Measurements from ENCODE around the gene IRAK2. TPM values are rescaled to one million over a fixed set of nuclear protein-coding genes. Genes with fewer than 3 reads are reported as not detected.

The IRAK2 gene
- total and polyA plus RNA-seq, 4 donors, result 2.9 to 33.1 (median 10.0) TPM

- no peak for ATAC-seq (ENCODE audit: insufficient read depth, low FRiP score)
- H3K4me3 ChIP-seq, result no peak overlapping the region
- TF ChIP-seq CTCF (IDR thresholded peaks at IDR 0.05; ENCODE audit: control extremely low read depth, extremely low read depth), result no peak
- H3K9ac ChIP-seq (ENCODE audit: insufficient read depth in 1 of 2, low read length in 2 of 2), result no peak overlapping the region
- H3K36me3 ChIP-seq (ENCODE audit: control insufficient read depth in 4 of 4, insufficient read depth in 4 of 4, low read length in 4 of 4), result peaks cover 0 to 19% (median 12%) of the 10 kb centered on the region in 4 donors
- no peak overlapping the region for H3K27ac ChIP-seq (ENCODE audit: low read depth in 1 of 2, low read length in 1 of 2)
- WGBS, 2 donors, result 93% methylated on average over 12 of the region's 12 CpGs
- no peaks in the 10 kb centered on the region for H3K9me3 ChIP-seq (ENCODE audit: control insufficient read depth in 4 of 4, insufficient read depth in 3 of 4, low read length in 3 of 4)
- no peaks in the 10 kb centered on the region for H3K27me3 ChIP-seq (ENCODE audit: control insufficient read depth in 3 of 3, insufficient read depth in 3 of 3, low read length in 2 of 3)
- H3K4me1 ChIP-seq (ENCODE audit: control insufficient read depth in 5 of 5, insufficient read depth in 5 of 5, low read length in 5 of 5), result peaks cover 0 to 7% (median 0%) of the 10 kb centered on the region in 5 donors
- no peak for DNase-seq
Measured at GRCh38 chr3:10287936-10288574, 123.3 kb downstream of the IRAK2 start.

- ATAC-seq (ENCODE audit: insufficient read depth, low FRiP score) (no peak), DNase-seq (no peak)
- Histone ChIP-seq H3K4me3 (no peak overlapping the region), H3K9me3 (ENCODE audit: control insufficient read depth in 4 of 4, insufficient read depth in 3 of 4, low read length in 3 of 4) (no peaks in the 10 kb centered on the region), H3K27me3 (ENCODE audit: control insufficient read depth in 3 of 3, insufficient read depth in 3 of 3, low read length in 2 of 3) (no peaks in the 10 kb centered on the region), H3K9ac (ENCODE audit: insufficient read depth in 1 of 2, low read length in 2 of 2) (no peak overlapping the region), H3K4me1 (ENCODE audit: control insufficient read depth in 5 of 5, insufficient read depth in 5 of 5, low read length in 5 of 5) (peaks cover 0 to 7% (median 0%) of the 10 kb centered on the region in 5 donors), H3K27ac (ENCODE audit: low read depth in 1 of 2, low read length in 1 of 2) (no peak overlapping the region), H3K36me3 (ENCODE audit: control insufficient read depth in 4 of 4, insufficient read depth in 4 of 4, low read length in 4 of 4) (peaks cover 0 to 18% (median 11%) of the 10 kb centered on the region in 4 donors)
- 96 to 97% methylated on average over 11 of the region's 11 CpGs for WGBS, 2 donors
- TF ChIP-seq CTCF (IDR thresholded peaks at IDR 0.05; ENCODE audit: control extremely low read depth, extremely low read depth), result no peak
Measured at GRCh38 chr3:10288575-10288960, 123.8 kb downstream of the IRAK2 start.

- H3K36me3 ChIP-seq (ENCODE audit: control insufficient read depth in 4 of 4, insufficient read depth in 4 of 4, low read length in 4 of 4), result peaks cover 0 to 18% (median 11%) of the 10 kb centered on the region in 4 donors
- no peak for TF ChIP-seq CTCF (IDR thresholded peaks at IDR 0.05; ENCODE audit: control extremely low read depth, extremely low read depth)
- DNase-seq, result no peak
Measured at GRCh38 chr3:10289077-10289476, 124.4 kb downstream of the IRAK2 start.

More at GRCh38 chr3:10289077-10289476, 124.4 kb downstream of the IRAK2 start:
- H3K27me3 ChIP-seq (ENCODE audit: control insufficient read depth in 3 of 3, insufficient read depth in 3 of 3, low read length in 2 of 3), result no peaks in the 10 kb centered on the region
- WGBS, 2 donors, result 88 to 93% methylated on average over 9 of the region's 9 CpGs
- H3K4me1 ChIP-seq (ENCODE audit: control insufficient read depth in 5 of 5, insufficient read depth in 5 of 5, low read length in 5 of 5), result peaks cover 0 to 7% (median 0%) of the 10 kb centered on the region in 5 donors
- H3K27ac ChIP-seq (ENCODE audit: low read depth in 1 of 2, low read length in 1 of 2), result no peak overlapping the region
- no peak overlapping the region for H3K4me3 ChIP-seq
- no peaks in the 10 kb centered on the region for H3K9me3 ChIP-seq (ENCODE audit: control insufficient read depth in 4 of 4, insufficient read depth in 3 of 4, low read length in 3 of 4)
- ATAC-seq (ENCODE audit: insufficient read depth, low FRiP score), result no peak
- no peak overlapping the region for H3K9ac ChIP-seq (ENCODE audit: insufficient read depth in 1 of 2, low read length in 2 of 2)

Measured in lung (tissue), 12 donors.